ENCODE measurements around the gene UMAD1. TPM values are rescaled to one million over a fixed set of nuclear protein-coding genes. Genes with fewer than 3 reads are reported as not detected.

UMAD1 gene
- total RNA-seq, 1 donor from 2014 or later: 16.4 TPM

GRCh38 chr7:7688956-7689355 lies 48.4 kb downstream of the UMAD1 start:
- Histone ChIP-seq H3K36me3 (no peaks in the 10 kb centered on the region), H3K4me3 (peak overlapping the region; percentile 52), H3K27ac (replicated peaks) (peak overlapping the region; percentile 84), H3K4me1 (peaks cover 34% of the 10 kb centered on the region), H3K27me3 (ENCODE audit: low read depth) (no peaks in the 10 kb centered on the region), H3K9me3 (replicated peaks) (no peaks in the 10 kb centered on the region)
- TF ChIP-seq, protein P1, sequence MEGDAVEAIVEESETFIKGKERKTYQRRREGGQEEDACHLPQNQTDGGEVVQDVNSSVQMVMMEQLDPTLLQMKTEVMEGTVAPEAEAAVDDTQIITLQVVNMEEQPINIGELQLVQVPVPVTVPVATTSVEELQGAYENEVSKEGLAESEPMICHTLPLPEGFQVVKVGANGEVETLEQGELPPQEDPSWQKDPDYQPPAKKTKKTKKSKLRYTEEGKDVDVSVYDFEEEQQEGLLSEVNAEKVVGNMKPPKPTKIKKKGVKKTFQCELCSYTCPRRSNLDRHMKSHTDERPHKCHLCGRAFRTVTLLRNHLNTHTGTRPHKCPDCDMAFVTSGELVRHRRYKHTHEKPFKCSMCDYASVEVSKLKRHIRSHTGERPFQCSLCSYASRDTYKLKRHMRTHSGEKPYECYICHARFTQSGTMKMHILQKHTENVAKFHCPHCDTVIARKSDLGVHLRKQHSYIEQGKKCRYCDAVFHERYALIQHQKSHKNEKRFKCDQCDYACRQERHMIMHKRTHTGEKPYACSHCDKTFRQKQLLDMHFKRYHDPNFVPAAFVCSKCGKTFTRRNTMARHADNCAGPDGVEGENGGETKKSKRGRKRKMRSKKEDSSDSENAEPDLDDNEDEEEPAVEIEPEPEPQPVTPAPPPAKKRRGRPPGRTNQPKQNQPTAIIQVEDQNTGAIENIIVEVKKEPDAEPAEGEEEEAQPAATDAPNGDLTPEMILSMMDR (IDR thresholded peaks at IDR 0.05; ENCODE audit: borderline replicate concordance): no peak
- no peak for DNase-seq
- intact Hi-C loops (cut with micrococcal nuclease): no loop called here

DNA sequence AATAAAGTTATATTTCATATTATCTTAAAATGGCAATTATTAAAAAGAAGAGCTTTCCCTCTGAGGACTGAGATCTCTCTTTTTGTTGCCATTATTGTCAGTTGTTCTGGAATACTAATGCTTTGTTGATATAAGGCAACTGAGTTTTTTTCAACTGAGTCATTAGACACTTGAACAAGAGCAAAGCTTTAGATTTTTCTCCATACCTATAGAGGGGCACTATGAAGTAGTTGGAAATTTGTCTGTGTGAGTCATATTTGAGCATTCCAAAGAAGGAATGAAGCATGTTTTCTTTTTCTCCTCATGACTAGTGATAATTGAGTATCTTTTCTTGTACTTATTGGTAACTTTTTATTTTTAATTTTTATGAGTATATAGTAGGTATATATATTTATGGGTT lies 53.3 kb downstream of the UMAD1 start:
- no peak overlapping the region for H3K4me3 ChIP-seq
- no peaks in the 10 kb centered on the region for H3K27me3 ChIP-seq (ENCODE audit: low read depth)
- intact Hi-C loops (cut with micrococcal nuclease): no loop called here
- H3K36me3 ChIP-seq: no peaks in the 10 kb centered on the region
- peaks cover 55% of the 10 kb centered on the region for H3K4me1 ChIP-seq
- peak overlapping the region; percentile 80 for H3K27ac ChIP-seq (replicated peaks)
- no peaks in the 10 kb centered on the region for H3K9me3 ChIP-seq (replicated peaks)
- DNase-seq: no peak
- TF ChIP-seq, protein P1 (IDR thresholded peaks at IDR 0.05; ENCODE audit: borderline replicate concordance): no peak

DNA sequence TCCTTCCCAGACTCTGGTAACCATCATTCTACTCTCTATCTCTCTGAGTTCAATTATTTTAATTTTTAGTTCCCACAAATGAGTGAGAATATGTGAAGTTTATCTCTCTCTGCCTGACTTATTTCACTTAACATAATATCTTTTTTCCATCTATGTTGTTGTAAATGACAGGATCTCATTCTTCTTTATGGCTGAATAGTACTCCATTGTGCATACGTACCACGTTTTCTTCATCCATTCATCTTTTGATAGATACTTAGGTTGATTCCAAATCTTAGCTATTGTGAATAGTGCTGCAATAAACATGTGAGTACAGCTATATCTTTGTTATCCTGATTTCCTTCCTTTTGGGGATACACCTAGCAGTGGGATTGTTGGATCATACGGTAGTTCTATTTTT lies 54.0 kb downstream of the UMAD1 start:
- H3K27ac ChIP-seq (replicated peaks): peak overlapping the region; percentile 80
- DNase-seq: no peak
- H3K4me1 ChIP-seq: peaks cover 56% of the 10 kb centered on the region
- intact Hi-C loops (cut with micrococcal nuclease): no loop called here
- H3K4me3 ChIP-seq: no peak overlapping the region
- no peaks in the 10 kb centered on the region for H3K27me3 ChIP-seq (ENCODE audit: low read depth)
- no peaks in the 10 kb centered on the region for H3K9me3 ChIP-seq (replicated peaks)
- TF ChIP-seq, protein P1 (IDR thresholded peaks at IDR 0.05; ENCODE audit: borderline replicate concordance): no peak
- no peaks in the 10 kb centered on the region for H3K36me3 ChIP-seq

DNA sequence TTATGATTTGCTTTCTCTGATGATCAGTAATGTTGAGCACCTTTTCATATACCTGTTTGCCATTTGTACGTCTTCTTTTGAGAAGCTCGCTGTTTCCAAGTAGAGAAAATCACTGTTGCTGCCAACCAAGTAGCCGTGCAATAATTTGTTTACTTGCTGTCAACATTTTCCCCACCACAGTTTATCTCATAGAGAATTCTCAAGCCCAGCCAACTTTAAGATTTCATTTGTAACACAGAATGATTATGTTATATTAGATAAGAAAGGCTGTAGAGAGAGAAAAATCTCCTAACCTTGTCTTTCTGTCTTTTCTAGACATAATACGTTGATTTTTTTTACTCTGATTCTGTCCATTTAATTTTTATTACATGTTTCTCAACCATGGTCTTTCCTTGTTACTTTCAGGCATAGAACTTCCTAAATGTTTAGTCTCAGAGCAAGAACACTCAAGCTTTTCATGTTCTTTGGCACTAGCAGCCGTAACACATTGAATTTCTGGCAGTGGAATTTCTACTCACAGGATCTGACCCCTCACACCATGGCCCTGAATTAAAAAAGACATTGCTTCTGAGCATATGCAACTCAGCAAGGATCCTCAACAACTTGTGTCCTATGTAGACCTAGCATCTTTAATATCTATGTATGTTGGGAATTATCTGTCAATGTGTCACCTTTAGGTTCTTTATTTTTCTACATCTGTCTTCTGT lies 54.7 kb downstream of the UMAD1 start:
- intact Hi-C loops (cut with micrococcal nuclease): no loop called here
- Histone ChIP-seq H3K36me3 (no peaks in the 10 kb centered on the region), H3K9me3 (replicated peaks) (no peaks in the 10 kb centered on the region), H3K4me1 (peaks cover 63% of the 10 kb centered on the region), H3K4me3 (peak overlapping the region; percentile 10), H3K27ac (replicated peaks) (peak overlapping the region; percentile 80), H3K27me3 (ENCODE audit: low read depth) (no peaks in the 10 kb centered on the region)
- TF ChIP-seq, protein P1 (IDR thresholded peaks at IDR 0.05; ENCODE audit: borderline replicate concordance): no peak
- no peak for DNase-seq

DNA sequence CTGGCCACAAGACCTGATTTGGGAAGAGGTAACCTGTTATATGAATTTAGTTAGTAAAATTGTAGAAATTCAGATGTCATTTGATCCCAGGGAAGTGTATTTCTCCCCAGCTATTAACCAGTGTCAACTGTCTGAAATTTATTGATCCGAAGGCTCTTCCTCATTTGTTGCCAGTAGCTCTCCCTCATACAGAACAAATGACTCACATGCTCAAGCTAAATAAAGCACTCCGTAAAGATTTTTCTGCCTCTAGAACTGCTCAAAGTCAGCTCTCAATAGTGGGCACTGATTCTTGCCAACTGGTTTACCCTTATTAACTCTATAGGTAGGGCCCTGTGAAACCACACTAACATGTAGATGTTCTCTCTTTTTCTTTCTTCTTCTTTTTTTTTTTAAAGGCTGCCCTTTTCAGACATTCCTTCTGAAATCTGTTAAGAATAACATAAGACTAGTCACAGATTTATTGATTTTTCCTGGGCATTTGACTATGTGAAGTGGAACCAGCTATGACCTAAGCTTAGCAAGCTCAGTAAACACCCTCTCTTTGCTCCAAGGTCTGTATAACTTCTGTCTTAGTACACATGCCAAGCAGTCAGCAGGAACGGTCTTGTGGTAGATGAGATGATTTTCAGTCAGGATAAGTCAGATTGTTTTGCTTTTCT lies 56.0 kb downstream of the UMAD1 start:
- Histone ChIP-seq H3K27ac (replicated peaks) (peak overlapping the region; percentile 80), H3K36me3 (no peaks in the 10 kb centered on the region), H3K4me1 (peaks cover 75% of the 10 kb centered on the region), H3K9me3 (replicated peaks) (no peaks in the 10 kb centered on the region), H3K27me3 (ENCODE audit: low read depth) (no peaks in the 10 kb centered on the region), H3K4me3 (peak overlapping the region; percentile 13)
- intact Hi-C loops (cut with micrococcal nuclease): no loop called here
- TF ChIP-seq, protein P1 (IDR thresholded peaks at IDR 0.05; ENCODE audit: borderline replicate concordance): no peak
- no peak for DNase-seq
